Mammary microvascular endothelial cell (primary cell): ENCODE data around the gene ALDH16A1. TPM values are rescaled to one million over a fixed set of nuclear protein-coding genes. Genes with fewer than 3 reads are reported as not detected.

ENCODE experiments used
- total RNA-seq: library from RNA; depleted of rRNA; stranded (reverse); fragments of >200 nt; gene quantifications from 2 replicates; pipeline ENCODE4 v1.2.3, GENCODE V29; 2015

Gene ALDH16A1
- total RNA-seq = 51.6 and 62.2 TPM in 2 replicates

GRCh38 chr19:49453013-49453756, at the start of gene ALDH16A1:
Gene ALDH16A1, plus strand, starts transcription at chr19:49453225. Its CDS starts 107 bp downstream, at chr19:49453332.

GRCh38 chr19:49423071-49423984, 29.7 kb upstream of the ALDH16A1 start, which contains the start of gene PTH2:
Gene PTH2, minus strand, starts transcription at chr19:49423441. Its CDS starts 102 bp downstream, at chr19:49423339.

DNA sequence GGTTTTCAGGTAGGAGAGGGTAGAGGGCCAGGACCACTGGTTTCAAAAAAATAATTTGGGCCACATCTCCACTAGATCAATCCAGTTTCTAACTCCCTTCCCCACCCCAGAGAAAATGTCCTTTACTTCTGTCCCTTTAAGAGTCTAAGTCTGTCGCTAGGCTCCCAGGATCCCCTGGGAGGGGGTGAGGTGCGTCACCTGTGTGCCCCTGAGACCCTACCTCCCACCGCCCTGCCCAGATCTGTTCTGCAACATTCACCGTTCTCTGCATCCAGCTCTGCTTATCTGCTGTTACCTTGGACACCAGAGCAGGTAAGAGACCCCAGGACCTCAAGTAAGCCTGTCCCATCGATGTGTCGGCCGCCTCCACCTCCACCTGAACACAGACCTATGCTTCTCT, 27.8 kb upstream of the ALDH16A1 start, which contains the start of gene GFY:
GFY (plus strand) TSS at position 211 of the 400 bp plus-strand sequence. CDS start 1,043 bp downstream, outside the sequence.

GRCh38 chr19:49441210-49441959, 11.6 kb upstream of the ALDH16A1 start, which contains the start of gene SLC17A7:
Gene SLC17A7, minus strand, starts transcription at chr19:49441527. Its CDS starts 148 bp downstream, at chr19:49441379.

DNA sequence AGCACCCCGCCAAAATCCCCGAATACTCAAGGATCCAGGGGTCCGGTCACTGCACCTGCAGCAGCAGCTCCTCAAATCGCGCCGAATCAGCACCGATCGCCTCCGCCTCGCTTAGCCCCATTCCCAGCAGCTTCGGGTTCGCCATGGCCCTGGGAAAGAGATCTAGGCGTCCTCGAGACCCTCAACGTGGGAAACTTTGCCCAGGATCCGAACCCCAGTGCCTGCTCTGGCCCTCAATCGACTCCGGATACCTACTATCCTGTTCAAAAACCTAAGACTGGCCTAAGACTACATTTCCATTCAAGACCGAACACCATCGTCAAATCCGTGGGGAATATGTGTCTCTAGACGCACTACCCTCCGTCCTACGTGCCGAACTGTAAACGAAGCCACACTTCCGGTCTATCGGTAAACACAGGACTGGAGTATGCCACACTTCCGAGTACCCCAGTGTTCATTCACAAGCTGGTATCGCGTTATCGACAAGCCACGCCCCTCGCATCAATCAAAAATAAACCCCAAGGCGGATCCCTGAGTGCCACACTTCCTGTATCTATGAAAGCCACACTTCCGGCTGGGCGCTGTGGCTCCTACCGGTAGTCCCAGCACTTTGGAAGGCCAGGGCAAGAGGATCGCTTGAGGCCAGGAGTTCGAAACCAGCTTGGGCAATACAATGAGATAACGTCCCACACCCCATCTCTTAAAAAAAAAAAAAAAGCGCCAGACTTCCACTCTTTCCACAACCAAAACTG, 1.4 kb upstream of the ALDH16A1 start, which contains the start of gene PIH1D1:
PIH1D1 (minus strand) TSS at position 385 of the 752 bp plus-strand sequence; CDS start at position 145, 240 bp downstream.

GRCh38 chr19:49473868-49474541, 21.0 kb downstream of the ALDH16A1 start, which contains the start of gene FLT3LG:
Gene FLT3LG, plus strand, starts transcription at chr19:49474215. Its CDS starts 425 bp downstream, at chr19:49474640.

DNA sequence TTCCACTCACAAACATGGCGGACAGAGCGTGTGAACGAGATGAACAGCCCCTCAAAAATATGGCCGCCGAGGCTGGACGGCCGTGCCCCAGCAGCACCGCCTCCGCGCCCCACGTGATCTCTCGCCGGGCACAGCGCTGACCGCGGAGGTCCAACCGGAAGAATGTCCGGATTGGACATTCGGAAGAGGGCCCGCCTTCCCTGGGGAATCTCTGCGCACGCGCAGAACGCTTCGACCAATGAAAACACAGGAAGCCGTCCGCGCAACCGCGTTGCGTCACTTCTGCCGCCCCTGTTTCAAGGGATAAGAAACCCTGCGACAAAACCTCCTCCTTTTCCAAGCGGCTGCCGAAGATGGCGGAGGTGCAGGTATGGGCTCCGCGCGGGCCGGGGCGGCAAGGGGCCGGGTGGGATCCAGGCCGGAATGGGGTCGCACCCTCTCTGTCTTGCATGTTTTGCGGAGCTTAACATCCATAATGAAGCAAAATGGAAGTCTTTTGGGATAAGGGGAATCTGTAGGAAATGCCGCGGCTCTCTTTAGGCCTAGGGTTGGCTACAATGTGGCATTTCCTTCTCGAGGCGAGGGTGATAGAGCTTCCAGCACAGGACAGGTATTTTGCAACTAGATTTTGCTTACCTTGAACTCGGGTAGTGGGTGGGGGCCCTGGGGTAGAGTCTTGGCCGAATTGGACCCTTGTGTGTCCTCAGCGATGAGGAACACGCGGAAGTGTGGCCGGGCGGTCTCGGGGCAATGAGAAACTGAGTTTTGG, 34.4 kb downstream of the ALDH16A1 start, which contains the start of gene RPL13A:
RPL13A (plus strand) TSS at position 332 of the 769 bp plus-strand sequence; CDS start at position 354, 22 bp downstream.

Other genes starting within 250 kb of the ALDH16A1 start
- 0.07 and 0.10 TPM in 2 replicates for gene SLC6A16, start 128.0 kb upstream of the ALDH16A1 start, total RNA-seq
- not detected in 2 replicates for gene CD37, start 117.8 kb upstream of the ALDH16A1 start, total RNA-seq
- 56.6 and 65.2 TPM in 2 replicates for gene TEAD2, start 90.8 kb upstream of the ALDH16A1 start, total RNA-seq
- gene DKKL1, start 89.3 kb upstream of the ALDH16A1 start, total RNA-seq = not detected in 2 replicates
- not detected in 2 replicates for gene KASH5, start 65.0 kb upstream of the ALDH16A1 start, total RNA-seq
- gene PTH2, start 29.8 kb upstream of the ALDH16A1 start, total RNA-seq = not detected in 2 replicates
- gene GFY, start 27.8 kb upstream of the ALDH16A1 start, total RNA-seq = not detected in 2 replicates
- gene SLC17A7, start 11.7 kb upstream of the ALDH16A1 start, total RNA-seq = under 0.01 and 0.05 TPM in 2 replicates
- 82.1 and 96.8 TPM in 2 replicates for gene PIH1D1, start 1.4 kb upstream of the ALDH16A1 start, total RNA-seq
- gene FLT3LG, start 21.0 kb downstream of the ALDH16A1 start, total RNA-seq = 6.1 and 7.9 TPM in 2 replicates
- gene RPL13A, start 34.4 kb downstream of the ALDH16A1 start, total RNA-seq = 1,790 and 1,858 TPM in 2 replicates
- gene RPS11, start 43.2 kb downstream of the ALDH16A1 start, total RNA-seq = 3,468 and 3,616 TPM in 2 replicates
- gene FCGRT, start 59.4 kb downstream of the ALDH16A1 start, total RNA-seq = 60.6 and 63.8 TPM in 2 replicates
- gene RCN3, start 74.8 kb downstream of the ALDH16A1 start, total RNA-seq = 26.5 and 34.0 TPM in 2 replicates
- gene NOSIP, start 127.3 kb downstream of the ALDH16A1 start, total RNA-seq = 104 and 111 TPM in 2 replicates
- gene PRRG2, start 128.1 kb downstream of the ALDH16A1 start, total RNA-seq = 1.1 and 3.3 TPM in 2 replicates
- gene PRR12, start 138.0 kb downstream of the ALDH16A1 start, total RNA-seq = 6.5 and 8.2 TPM in 2 replicates
- 79.1 and 97.7 TPM in 2 replicates for gene RRAS, start 186.9 kb downstream of the ALDH16A1 start, total RNA-seq
- gene SCAF1, start 189.0 kb downstream of the ALDH16A1 start, total RNA-seq = 33.2 and 36.7 TPM in 2 replicates
- gene IRF3, start 212.6 kb downstream of the ALDH16A1 start, total RNA-seq = 46.5 and 55.2 TPM in 2 replicates
- 33.2 TPM in 2 replicates for gene BCL2L12, start 212.7 kb downstream of the ALDH16A1 start, total RNA-seq
- 329 and 369 TPM in 2 replicates for gene PRMT1, start 224.0 kb downstream of the ALDH16A1 start, total RNA-seq
- gene ADM5, start 236.4 kb downstream of the ALDH16A1 start, total RNA-seq = 0.33 and 0.49 TPM in 2 replicates
- 11.9 and 12.3 TPM in 2 replicates for gene CPT1C, start 237.9 kb downstream of the ALDH16A1 start, total RNA-seq